OCI-LY7 (cell line): ENCODE measurements around the gene KDM6A.

ENCODE experiments used
- EZH2phosphoT487 ChIP-seq: fragments of 200-600 bp; sonication (generic); IDR thresholded peaks from 2 replicates; pipeline ENCODE4 v1.6.1; 2018; ENCODE audit warnings: low read depth, borderline replicate concordance, mild to moderate bottlenecking, mixed run types, antibody characterized with exemption, low read length, moderate library complexity, mixed read lengths
- TF ChIP-seq, protein P1 (sequence below): fragments of 200-600 bp; sonication (generic); conservative IDR thresholded peaks from 2 replicates; pipeline ENCODE4 v1.5.1; 2014; ENCODE audit warnings: mild to moderate bottlenecking, antibody characterized with exemption, low read length, moderate library complexity, mixed read lengths

DNA sequence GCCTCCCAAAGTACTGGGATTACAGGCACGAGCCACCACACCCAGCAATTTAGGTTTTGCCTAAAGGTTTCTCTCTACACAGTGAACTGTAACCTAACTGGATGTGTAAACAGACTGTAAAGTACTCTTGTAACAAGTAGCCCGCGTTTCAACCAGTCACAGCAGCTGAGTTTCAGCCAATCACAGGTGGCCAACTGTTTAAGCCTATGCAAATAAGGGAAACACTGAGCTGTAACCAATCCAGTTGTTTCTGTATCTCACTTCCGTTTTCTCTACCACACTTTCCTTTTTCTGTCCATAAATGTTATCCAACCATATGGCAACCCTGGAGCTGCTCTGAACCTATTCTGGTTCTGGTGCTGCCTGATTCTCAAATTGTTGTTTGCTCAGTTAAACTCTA, 267.8 kb downstream of the KDM6A start:
- TF ChIP-seq, protein P1, sequence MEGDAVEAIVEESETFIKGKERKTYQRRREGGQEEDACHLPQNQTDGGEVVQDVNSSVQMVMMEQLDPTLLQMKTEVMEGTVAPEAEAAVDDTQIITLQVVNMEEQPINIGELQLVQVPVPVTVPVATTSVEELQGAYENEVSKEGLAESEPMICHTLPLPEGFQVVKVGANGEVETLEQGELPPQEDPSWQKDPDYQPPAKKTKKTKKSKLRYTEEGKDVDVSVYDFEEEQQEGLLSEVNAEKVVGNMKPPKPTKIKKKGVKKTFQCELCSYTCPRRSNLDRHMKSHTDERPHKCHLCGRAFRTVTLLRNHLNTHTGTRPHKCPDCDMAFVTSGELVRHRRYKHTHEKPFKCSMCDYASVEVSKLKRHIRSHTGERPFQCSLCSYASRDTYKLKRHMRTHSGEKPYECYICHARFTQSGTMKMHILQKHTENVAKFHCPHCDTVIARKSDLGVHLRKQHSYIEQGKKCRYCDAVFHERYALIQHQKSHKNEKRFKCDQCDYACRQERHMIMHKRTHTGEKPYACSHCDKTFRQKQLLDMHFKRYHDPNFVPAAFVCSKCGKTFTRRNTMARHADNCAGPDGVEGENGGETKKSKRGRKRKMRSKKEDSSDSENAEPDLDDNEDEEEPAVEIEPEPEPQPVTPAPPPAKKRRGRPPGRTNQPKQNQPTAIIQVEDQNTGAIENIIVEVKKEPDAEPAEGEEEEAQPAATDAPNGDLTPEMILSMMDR: no peak
- no peak for TF ChIP-seq EZH2phosphoT487
